GM23338 (cell line): ENCODE measurements around the gene PRDM2. TPM values are rescaled to one million over a fixed set of nuclear protein-coding genes. Genes with fewer than 3 reads are reported as not detected.
A peak's percentile ranks its signal among the peaks of the same experiment; 100 is the strongest.

Experiments
- ATAC-seq: fragments of 200-7000 bp; cut with Tn5 transposase; 3 replicates; pipeline ENCODE4 v1.9.1; 2020
- DNase-seq: peaks from one replicate; pipeline ENCODE4 v3.0.0-alpha.2; 2015; ENCODE audit warnings: low spot score
- H2AFZ ChIP-seq: fragments of 200-600 bp; sonication (generic); 2 replicates; pipeline ENCODE4 v1.8.0; 2016; ENCODE audit warnings: antibody characterized with exemption, mild to moderate bottlenecking, moderate library complexity
- H3F3A ChIP-seq: fragments of 200-600 bp; sonication (generic); replicated peaks from 2 replicates; pipeline ENCODE4 v1.8.0; 2017; ENCODE audit warnings: antibody characterized with exemption, mixed run types, low read depth
- H3K27ac ChIP-seq: fragments of 200-600 bp; sonication (generic); 2 replicates; pipeline ENCODE4 v1.6.1; 2016; ENCODE audit warnings: low read depth
- H3K27me3 ChIP-seq: fragments of 200-600 bp; sonication (generic); 2 replicates; pipeline ENCODE4 v1.8.0; 2016; ENCODE audit warnings: mild to moderate bottlenecking, mixed run types, moderate library complexity; ENCODE audit not compliant: insufficient read depth
- H3K36me3 ChIP-seq: fragments of 200-600 bp; sonication (generic); 2 replicates; pipeline ENCODE4 v1.8.0; 2016; ENCODE audit warnings: mild to moderate bottlenecking; ENCODE audit not compliant: insufficient read depth
- H3K4me1 ChIP-seq: fragments of 200-600 bp; sonication (generic); 2 replicates; pipeline ENCODE4 v1.8.0; 2016; ENCODE audit warnings: mild to moderate bottlenecking, moderate library complexity; ENCODE audit not compliant: insufficient read depth
- H3K4me2 ChIP-seq: fragments of 200-600 bp; sonication (generic); 2 replicates; pipeline ENCODE4 v1.7.1; 2017; ENCODE audit warnings: mixed run types
- H3K4me3 ChIP-seq: fragments of 200-600 bp; sonication (generic); 2 replicates; pipeline ENCODE4 v1.6.1; 2016; ENCODE audit warnings: mixed run types
- H3K79me2 ChIP-seq: fragments of 200-600 bp; sonication (generic); replicated peaks from 2 replicates; pipeline ENCODE4 v1.8.0; 2017; ENCODE audit warnings: mild to moderate bottlenecking; ENCODE audit not compliant: insufficient read depth
- H3K9me2 ChIP-seq: fragments of 200-600 bp; sonication (generic); 2 replicates; pipeline ENCODE4 v1.8.0; 2017; ENCODE audit not compliant: insufficient read depth
- H4K20me1 ChIP-seq: fragments of 200-600 bp; sonication (generic); replicated peaks from 2 replicates; pipeline ENCODE4 v1.8.0; 2017; ENCODE audit warnings: mild to moderate bottlenecking; ENCODE audit not compliant: insufficient read depth
- H3K27ac Mint-ChIP-seq: 2 replicates; pipeline ENCODE4 v1.8.0; 2020; ENCODE audit warnings: inconsistent platforms, mild to moderate bottlenecking, moderate library complexity, mixed read lengths
- H3K27me3 Mint-ChIP-seq: 3 replicates; pipeline ENCODE4 v1.8.0; 2022; ENCODE audit warnings: low read depth, mild to moderate bottlenecking, moderate library complexity, mixed read lengths, inconsistent platforms; ENCODE audit not compliant: insufficient read depth, poor library complexity
- H3K36me3 Mint-ChIP-seq: 3 replicates; pipeline ENCODE4 v1.8.0; 2021; ENCODE audit warnings: low read depth, mild to moderate bottlenecking, inconsistent platforms, moderate library complexity, mixed read lengths
- H3K4me1 Mint-ChIP-seq: 3 replicates; pipeline ENCODE4 v1.8.0; 2020; ENCODE audit warnings: mild to moderate bottlenecking, inconsistent platforms, mixed read lengths
- H3K4me3 Mint-ChIP-seq: 3 replicates; pipeline ENCODE4 v1.8.0; 2021; ENCODE audit warnings: moderate library complexity, mild to moderate bottlenecking, inconsistent platforms, mixed read lengths
- H3K9me3 Mint-ChIP-seq: 3 replicates; pipeline ENCODE4 v1.8.0; 2020; ENCODE audit warnings: moderate library complexity, mild to moderate bottlenecking, inconsistent platforms, mixed read lengths
- CREB1 ChIP-seq: fragments of 250-450 bp; sonication (Bioruptor Pico); IDR thresholded peaks from 2 replicates; pipeline ENCODE4 v1.5.0; 2020; ENCODE audit warnings: low read depth, mild to moderate bottlenecking, moderate library complexity
- EZH2 ChIP-seq: fragments of 200-600 bp; sonication (generic); IDR thresholded peaks from one replicate; pipeline ENCODE4 v1.8.0; 2017; ENCODE audit warnings: antibody characterized with exemption, mild to moderate bottlenecking, low read depth; ENCODE audit not compliant: unreplicated experiment
- EZH2phosphoT487 ChIP-seq: fragments of 200-600 bp; sonication (generic); IDR thresholded peaks from one replicate; pipeline ENCODE4 v1.8.1; 2018; ENCODE audit warnings: antibody characterized with exemption; ENCODE audit not compliant: unreplicated experiment
- JUNB ChIP-seq: IDR thresholded peaks from one replicate; pipeline ENCODE4 v1.6.1; 2016; ENCODE audit warnings: antibody characterized with exemption; ENCODE audit not compliant: unreplicated experiment
- NANOG ChIP-seq: IDR thresholded peaks from 2 replicates; pipeline ENCODE4 v1.6.1; 2016; ENCODE audit warnings: antibody characterized with exemption, borderline replicate concordance
- POLR2AphosphoS5 ChIP-seq: IDR thresholded peaks from 2 replicates; pipeline ENCODE4 v1.6.1; 2016; ENCODE audit warnings: antibody characterized with exemption, low read depth
- STAT1 ChIP-seq: IDR thresholded peaks from one replicate; pipeline ENCODE4 v1.6.1; 2016; ENCODE audit warnings: antibody characterized with exemption; ENCODE audit not compliant: unreplicated experiment
- ZNF114 ChIP-seq: fragments of 250-450 bp; sonication (Bioruptor Pico); IDR thresholded peaks from 2 replicates; pipeline ENCODE4 v1.5.0; 2020; ENCODE audit warnings: mild to moderate bottlenecking, moderate library complexity
- ZNF331 ChIP-seq: fragments of 250-450 bp; sonication (Bioruptor Pico); IDR thresholded peaks from 2 replicates; pipeline ENCODE4 v1.5.0; 2020; ENCODE audit warnings: low read depth, mild to moderate bottlenecking, moderate library complexity
- polyA plus RNA-seq: library from polyadenylated mRNA; unstranded; fragments of >200 nt; fragmentation: Nextera tagmentation; extraction: Ambion mirVana; gene quantifications from 2 replicates; pipeline ENCODE4 v1.2.1, GENCODE V29; 2016
- total RNA-seq: library from RNA; depleted of rRNA; stranded (reverse); fragments of >200 nt; shearing (Covaris generic); gene quantifications from 2 replicates; pipeline ENCODE4 v1.2.3, GENCODE V29; 2014
- TF ChIP-seq, protein P1 (sequence below): IDR thresholded peaks from one replicate; pipeline ENCODE4 v1.6.1; 2018; ENCODE audit warnings: antibody characterized with exemption; ENCODE audit not compliant: unreplicated experiment
- TF ChIP-seq, protein P2 (sequence below), 2 experiments: fragments of 200-600 bp in 1 of 2; sonication (generic) in 1 of 2; conservative IDR thresholded peaks; 2 replicates each; pipeline versions ENCODE4 v1.5.1 to v1.6.1; 2016 to 2017; ENCODE audit warnings: antibody characterized with exemption in 2 of 2, low read depth in 2 of 2, mild to moderate bottlenecking in 2 of 2, moderate library complexity in 1 of 2
- TF ChIP-seq, protein P3 (sequence below): IDR thresholded peaks from 2 replicates; pipeline ENCODE4 v1.6.1; 2016; ENCODE audit warnings: antibody characterized with exemption
- TF ChIP-seq, protein P4 (sequence below): fragments of 250-450 bp; sonication (Bioruptor Pico); IDR thresholded peaks from 2 replicates; pipeline ENCODE4 v1.5.0; 2020; ENCODE audit warnings: mild to moderate bottlenecking, moderate library complexity

The PRDM2 gene
- total and polyA plus RNA-seq, 2 experiments from 2014 or later, result 11.6 to 28.3 TPM

DNA sequence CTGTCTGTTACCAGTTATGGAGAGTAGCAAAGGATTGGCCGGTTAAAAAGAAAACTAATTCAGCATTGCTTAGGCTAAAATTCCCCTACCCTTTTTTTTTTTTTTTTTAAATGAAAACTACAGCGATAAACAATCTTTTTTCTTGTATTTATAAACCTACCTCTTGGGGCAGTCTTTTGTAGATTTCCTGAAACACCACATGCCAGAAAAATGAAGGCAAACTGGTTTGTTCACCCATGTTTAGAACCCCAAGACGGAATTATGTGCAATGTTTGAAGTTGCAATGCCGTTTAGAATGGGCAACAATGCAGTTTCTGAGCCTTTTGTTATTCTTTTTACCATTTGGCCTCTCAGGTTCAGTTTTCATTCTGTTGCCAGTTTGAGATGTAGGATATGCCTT is 59.1 kb downstream of the PRDM2 start:
- Histone ChIP-seq H3K4me1 (peaks cover 50% of the 10 kb centered on the region), H3K9me2 (no peaks in the 10 kb centered on the region), H3K4me3 (no peak overlapping the region), H2AFZ (no peak overlapping the region), H3F3A (no peaks in the 10 kb centered on the region), H3K4me2 (peak overlapping the region; percentile 15), H4K20me1 (peaks cover 23% of the 10 kb centered on the region), H3K27ac (no peak overlapping the region), H3K27me3 (no peaks in the 10 kb centered on the region), H3K36me3 (no peaks in the 10 kb centered on the region), H3K79me2 (peaks cover 60% of the 10 kb centered on the region)
- H3K27me3 Mint-ChIP-seq, result peaks cover 2% of the 10 kb centered on the region
- ATAC-seq (no peak), DNase-seq (peak; percentile 54)
- H3K36me3 Mint-ChIP-seq, result no peaks in the 10 kb centered on the region
- no peaks in the 10 kb centered on the region for H3K9me3 Mint-ChIP-seq
- no peak overlapping the region for H3K27ac Mint-ChIP-seq
- no peak for TF ChIP-seq EZH2
- TF ChIP-seq POLR2AphosphoS5, result no peak
- TF ChIP-seq, protein P1, sequence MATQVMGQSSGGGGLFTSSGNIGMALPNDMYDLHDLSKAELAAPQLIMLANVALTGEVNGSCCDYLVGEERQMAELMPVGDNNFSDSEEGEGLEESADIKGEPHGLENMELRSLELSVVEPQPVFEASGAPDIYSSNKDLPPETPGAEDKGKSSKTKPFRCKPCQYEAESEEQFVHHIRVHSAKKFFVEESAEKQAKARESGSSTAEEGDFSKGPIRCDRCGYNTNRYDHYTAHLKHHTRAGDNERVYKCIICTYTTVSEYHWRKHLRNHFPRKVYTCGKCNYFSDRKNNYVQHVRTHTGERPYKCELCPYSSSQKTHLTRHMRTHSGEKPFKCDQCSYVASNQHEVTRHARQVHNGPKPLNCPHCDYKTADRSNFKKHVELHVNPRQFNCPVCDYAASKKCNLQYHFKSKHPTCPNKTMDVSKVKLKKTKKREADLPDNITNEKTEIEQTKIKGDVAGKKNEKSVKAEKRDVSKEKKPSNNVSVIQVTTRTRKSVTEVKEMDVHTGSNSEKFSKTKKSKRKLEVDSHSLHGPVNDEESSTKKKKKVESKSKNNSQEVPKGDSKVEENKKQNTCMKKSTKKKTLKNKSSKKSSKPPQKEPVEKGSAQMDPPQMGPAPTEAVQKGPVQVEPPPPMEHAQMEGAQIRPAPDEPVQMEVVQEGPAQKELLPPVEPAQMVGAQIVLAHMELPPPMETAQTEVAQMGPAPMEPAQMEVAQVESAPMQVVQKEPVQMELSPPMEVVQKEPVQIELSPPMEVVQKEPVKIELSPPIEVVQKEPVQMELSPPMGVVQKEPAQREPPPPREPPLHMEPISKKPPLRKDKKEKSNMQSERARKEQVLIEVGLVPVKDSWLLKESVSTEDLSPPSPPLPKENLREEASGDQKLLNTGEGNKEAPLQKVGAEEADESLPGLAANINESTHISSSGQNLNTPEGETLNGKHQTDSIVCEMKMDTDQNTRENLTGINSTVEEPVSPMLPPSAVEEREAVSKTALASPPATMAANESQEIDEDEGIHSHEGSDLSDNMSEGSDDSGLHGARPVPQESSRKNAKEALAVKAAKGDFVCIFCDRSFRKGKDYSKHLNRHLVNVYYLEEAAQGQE, result no peak
- TF ChIP-seq STAT1, result no peak
- TF ChIP-seq, protein P2, sequence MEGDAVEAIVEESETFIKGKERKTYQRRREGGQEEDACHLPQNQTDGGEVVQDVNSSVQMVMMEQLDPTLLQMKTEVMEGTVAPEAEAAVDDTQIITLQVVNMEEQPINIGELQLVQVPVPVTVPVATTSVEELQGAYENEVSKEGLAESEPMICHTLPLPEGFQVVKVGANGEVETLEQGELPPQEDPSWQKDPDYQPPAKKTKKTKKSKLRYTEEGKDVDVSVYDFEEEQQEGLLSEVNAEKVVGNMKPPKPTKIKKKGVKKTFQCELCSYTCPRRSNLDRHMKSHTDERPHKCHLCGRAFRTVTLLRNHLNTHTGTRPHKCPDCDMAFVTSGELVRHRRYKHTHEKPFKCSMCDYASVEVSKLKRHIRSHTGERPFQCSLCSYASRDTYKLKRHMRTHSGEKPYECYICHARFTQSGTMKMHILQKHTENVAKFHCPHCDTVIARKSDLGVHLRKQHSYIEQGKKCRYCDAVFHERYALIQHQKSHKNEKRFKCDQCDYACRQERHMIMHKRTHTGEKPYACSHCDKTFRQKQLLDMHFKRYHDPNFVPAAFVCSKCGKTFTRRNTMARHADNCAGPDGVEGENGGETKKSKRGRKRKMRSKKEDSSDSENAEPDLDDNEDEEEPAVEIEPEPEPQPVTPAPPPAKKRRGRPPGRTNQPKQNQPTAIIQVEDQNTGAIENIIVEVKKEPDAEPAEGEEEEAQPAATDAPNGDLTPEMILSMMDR (conservative IDR thresholded peaks at IDR 0.05; ENCODE audit: low read depth in 2 of 2), result no peak
- TF ChIP-seq NANOG, result no peak
- TF ChIP-seq ZNF331, result no peak
- TF ChIP-seq, protein P3, sequence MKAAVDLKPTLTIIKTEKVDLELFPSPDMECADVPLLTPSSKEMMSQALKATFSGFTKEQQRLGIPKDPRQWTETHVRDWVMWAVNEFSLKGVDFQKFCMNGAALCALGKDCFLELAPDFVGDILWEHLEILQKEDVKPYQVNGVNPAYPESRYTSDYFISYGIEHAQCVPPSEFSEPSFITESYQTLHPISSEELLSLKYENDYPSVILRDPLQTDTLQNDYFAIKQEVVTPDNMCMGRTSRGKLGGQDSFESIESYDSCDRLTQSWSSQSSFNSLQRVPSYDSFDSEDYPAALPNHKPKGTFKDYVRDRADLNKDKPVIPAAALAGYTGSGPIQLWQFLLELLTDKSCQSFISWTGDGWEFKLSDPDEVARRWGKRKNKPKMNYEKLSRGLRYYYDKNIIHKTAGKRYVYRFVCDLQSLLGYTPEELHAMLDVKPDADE, result no peak
- TF ChIP-seq CREB1 (CRISPR knock-in tag), result no peak
- TF ChIP-seq ZNF114 (CRISPR knock-in tag), result no peak
- TF ChIP-seq JUNB, result no peak
- no peak for TF ChIP-seq EZH2phosphoT487
- TF ChIP-seq, protein P4, sequence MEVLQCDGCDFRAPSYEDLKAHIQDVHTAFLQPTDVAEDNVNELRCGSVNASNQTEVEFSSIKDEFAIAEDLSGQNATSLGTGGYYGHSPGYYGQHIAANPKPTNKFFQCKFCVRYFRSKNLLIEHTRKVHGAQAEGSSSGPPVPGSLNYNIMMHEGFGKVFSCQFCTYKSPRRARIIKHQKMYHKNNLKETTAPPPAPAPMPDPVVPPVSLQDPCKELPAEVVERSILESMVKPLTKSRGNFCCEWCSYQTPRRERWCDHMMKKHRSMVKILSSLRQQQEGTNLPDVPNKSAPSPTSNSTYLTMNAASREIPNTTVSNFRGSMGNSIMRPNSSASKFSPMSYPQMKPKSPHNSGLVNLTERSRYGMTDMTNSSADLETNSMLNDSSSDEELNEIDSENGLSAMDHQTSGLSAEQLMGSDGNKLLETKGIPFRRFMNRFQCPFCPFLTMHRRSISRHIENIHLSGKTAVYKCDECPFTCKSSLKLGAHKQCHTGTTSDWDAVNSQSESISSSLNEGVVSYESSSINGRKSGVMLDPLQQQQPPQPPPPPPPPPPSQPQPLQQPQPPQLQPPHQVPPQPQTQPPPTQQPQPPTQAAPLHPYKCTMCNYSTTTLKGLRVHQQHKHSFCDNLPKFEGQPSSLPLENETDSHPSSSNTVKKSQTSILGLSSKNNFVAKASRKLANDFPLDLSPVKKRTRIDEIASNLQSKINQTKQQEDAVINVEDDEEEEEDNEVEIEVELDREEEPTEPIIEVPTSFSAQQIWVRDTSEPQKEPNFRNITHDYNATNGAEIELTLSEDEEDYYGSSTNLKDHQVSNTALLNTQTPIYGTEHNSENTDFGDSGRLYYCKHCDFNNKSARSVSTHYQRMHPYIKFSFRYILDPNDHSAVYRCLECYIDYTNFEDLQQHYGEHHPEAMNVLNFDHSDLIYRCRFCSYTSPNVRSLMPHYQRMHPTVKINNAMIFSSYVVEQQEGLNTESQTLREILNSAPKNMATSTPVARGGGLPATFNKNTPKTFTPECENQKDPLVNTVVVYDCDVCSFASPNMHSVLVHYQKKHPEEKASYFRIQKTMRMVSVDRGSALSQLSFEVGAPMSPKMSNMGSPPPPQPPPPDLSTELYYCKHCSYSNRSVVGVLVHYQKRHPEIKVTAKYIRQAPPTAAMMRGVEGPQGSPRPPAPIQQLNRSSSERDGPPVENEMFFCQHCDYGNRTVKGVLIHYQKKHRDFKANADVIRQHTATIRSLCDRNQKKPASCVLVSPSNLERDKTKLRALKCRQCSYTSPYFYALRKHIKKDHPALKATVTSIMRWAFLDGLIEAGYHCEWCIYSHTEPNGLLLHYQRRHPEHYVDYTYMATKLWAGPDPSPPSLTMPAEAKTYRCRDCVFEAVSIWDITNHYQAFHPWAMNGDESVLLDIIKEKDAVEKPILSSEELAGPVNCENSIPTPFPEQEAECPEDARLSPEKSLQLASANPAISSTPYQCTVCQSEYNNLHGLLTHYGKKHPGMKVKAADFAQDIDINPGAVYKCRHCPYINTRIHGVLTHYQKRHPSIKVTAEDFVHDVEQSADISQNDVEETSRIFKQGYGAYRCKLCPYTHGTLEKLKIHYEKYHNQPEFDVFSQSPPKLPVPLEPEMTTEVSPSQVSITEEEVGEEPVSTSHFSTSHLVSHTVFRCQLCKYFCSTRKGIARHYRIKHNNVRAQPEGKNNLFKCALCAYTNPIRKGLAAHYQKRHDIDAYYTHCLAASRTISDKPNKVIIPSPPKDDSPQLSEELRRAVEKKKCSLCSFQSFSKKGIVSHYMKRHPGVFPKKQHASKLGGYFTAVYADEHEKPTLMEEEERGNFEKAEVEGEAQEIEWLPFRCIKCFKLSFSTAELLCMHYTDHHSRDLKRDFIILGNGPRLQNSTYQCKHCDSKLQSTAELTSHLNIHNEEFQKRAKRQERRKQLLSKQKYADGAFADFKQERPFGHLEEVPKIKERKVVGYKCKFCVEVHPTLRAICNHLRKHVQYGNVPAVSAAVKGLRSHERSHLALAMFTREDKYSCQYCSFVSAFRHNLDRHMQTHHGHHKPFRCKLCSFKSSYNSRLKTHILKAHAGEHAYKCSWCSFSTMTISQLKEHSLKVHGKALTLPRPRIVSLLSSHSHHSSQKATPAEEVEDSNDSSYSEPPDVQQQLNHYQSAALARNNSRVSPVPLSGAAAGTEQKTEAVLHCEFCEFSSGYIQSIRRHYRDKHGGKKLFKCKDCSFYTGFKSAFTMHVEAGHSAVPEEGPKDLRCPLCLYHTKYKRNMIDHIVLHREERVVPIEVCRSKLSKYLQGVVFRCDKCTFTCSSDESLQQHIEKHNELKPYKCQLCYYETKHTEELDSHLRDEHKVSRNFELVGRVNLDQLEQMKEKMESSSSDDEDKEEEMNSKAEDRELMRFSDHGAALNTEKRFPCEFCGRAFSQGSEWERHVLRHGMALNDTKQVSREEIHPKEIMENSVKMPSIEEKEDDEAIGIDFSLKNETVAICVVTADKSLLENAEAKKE (CRISPR knock-in tag), result no peak
- H3K4me3 Mint-ChIP-seq, result peak overlapping the region; percentile 16; the same call in 1 of the 3 replicates
- peaks cover 64% of the 10 kb centered on the region for H3K4me1 Mint-ChIP-seq
